ENCODE data around the gene TAS2R41. TPM values are rescaled to one million over a fixed set of nuclear protein-coding genes. Genes with fewer than 3 reads are reported as not detected.

Gene TAS2R41
- total and polyA plus RNA-seq, 10 donors: 0.41 to 0.95 (median 0.55) TPM; not detected in 7

GRCh38 chr7:143444785-143445184 is 32.9 kb upstream of the TAS2R41 start:
- Histone ChIP-seq H3K9me3 (no peaks in the 10 kb centered on the region), H3K27ac (no peak overlapping the region), H3K4me1 (no peaks in the 10 kb centered on the region), H3K4me3 (no peak overlapping the region), H3K36me3 (no peaks in the 10 kb centered on the region), H3K27me3 (replicated peaks in 1 of 7) (peaks cover 0 to 15% (median 0%) of the 10 kb centered on the region in 7 donors)
- intact Hi-C loops (cut with DNase I; ENCODE audit: low total_unique reads): no loop called here
- 94 to 100% (median 100%) methylated on average over 1 of the region's 1 CpG for WGBS, 5 donors
- no peak for DNase-seq
- TF ChIP-seq CTCF (IDR thresholded peaks at IDR 0.05 in 8 of 11, conservative IDR thresholded peaks at IDR 0.05 in 3 of 11): no peak
- TF ChIP-seq POLR2A (IDR thresholded peaks at IDR 0.05): no peak
- no peak for TF ChIP-seq POLR2AphosphoS5 (IDR thresholded peaks at IDR 0.05)

- no peak overlapping the region for H3K4me3 ChIP-seq
- TF ChIP-seq POLR2A (IDR thresholded peaks at IDR 0.05): no peak
- TF ChIP-seq CTCF (IDR thresholded peaks at IDR 0.05 in 8 of 11, conservative IDR thresholded peaks at IDR 0.05 in 3 of 11): no peak
- TF ChIP-seq POLR2AphosphoS5 (IDR thresholded peaks at IDR 0.05): no peak
- H3K9me3 ChIP-seq: no peaks in the 10 kb centered on the region
- H3K36me3 ChIP-seq: no peaks in the 10 kb centered on the region
- no peak for DNase-seq
- H3K27me3 ChIP-seq (replicated peaks in 1 of 7): peaks cover 0 to 15% (median 0%) of the 10 kb centered on the region in 7 donors
- no peaks in the 10 kb centered on the region for H3K4me1 ChIP-seq
- no peak overlapping the region for H3K27ac ChIP-seq
- 79 to 90% (median 84%) methylated on average over 3 of the region's 3 CpGs for WGBS, 5 donors
- intact Hi-C loops (cut with DNase I; ENCODE audit: low total_unique reads): no loop called here
Measured at GRCh38 chr7:143447466-143447865, 30.2 kb upstream of the TAS2R41 start.

GRCh38 chr7:143448429-143448828 is 29.2 kb upstream of the TAS2R41 start:
- Histone ChIP-seq H3K27ac (no peak overlapping the region), H3K4me1 (no peaks in the 10 kb centered on the region), H3K9me3 (no peaks in the 10 kb centered on the region), H3K4me3 (no peak overlapping the region), H3K27me3 (replicated peaks in 1 of 7) (peaks cover 0 to 15% (median 0%) of the 10 kb centered on the region in 7 donors), H3K36me3 (no peaks in the 10 kb centered on the region)
- 91 to 98% (median 94%) methylated on average over 5 of the region's 5 CpGs for WGBS, 5 donors
- TF ChIP-seq POLR2A (IDR thresholded peaks at IDR 0.05) (no peak), POLR2AphosphoS5 (IDR thresholded peaks at IDR 0.05) (no peak), CTCF (IDR thresholded peaks at IDR 0.05 in 8 of 11, conservative IDR thresholded peaks at IDR 0.05 in 3 of 11) (no peak)
- DNase-seq: no peak
- intact Hi-C loops (cut with DNase I; ENCODE audit: low total_unique reads): no loop called here

- no peak for DNase-seq
- Histone ChIP-seq H3K4me3 (no peak overlapping the region), H3K27me3 (replicated peaks in 1 of 7) (peaks cover 0 to 15% (median 0%) of the 10 kb centered on the region in 7 donors), H3K4me1 (no peaks in the 10 kb centered on the region), H3K36me3 (no peaks in the 10 kb centered on the region), H3K9me3 (no peaks in the 10 kb centered on the region), H3K27ac (no peak overlapping the region)
- intact Hi-C loops (cut with DNase I; ENCODE audit: low total_unique reads): no loop called here
- TF ChIP-seq POLR2A (IDR thresholded peaks at IDR 0.05) (no peak), POLR2AphosphoS5 (IDR thresholded peaks at IDR 0.05) (no peak), CTCF (IDR thresholded peaks at IDR 0.05 in 8 of 11, conservative IDR thresholded peaks at IDR 0.05 in 3 of 11) (no peak)
- 74 to 97% (median 85%) methylated on average over 2 to 3 of the region's 3 CpGs for WGBS, 5 donors
Measured at GRCh38 chr7:143449793-143450192, 27.9 kb upstream of the TAS2R41 start.
